Right renal cortex interstitium (tissue), 3 donors: ENCODE measurements around the gene DVL1. TPM values are rescaled to one million over a fixed set of nuclear protein-coding genes. Genes with fewer than 3 reads are reported as not detected.

Experiments
- DNase-seq, 3 donors: peaks; one replicate each; pipeline ENCODE4 v3.0.0-alpha.2; 2013; ENCODE audit warnings: low read depth in 3 of 3, low spot score in 2 of 3
- polyA plus RNA-seq, 3 donors: library from polyadenylated mRNA; unstranded; fragments of 120-200 nt; gene quantifications; one replicate each; pipeline ENCODE4 v1.2.1, GENCODE V29; 2013; ENCODE audit not compliant: insufficient read length in 3 of 3

Gene DVL1
- polyA plus RNA-seq, 3 donors, result 21.5 to 27.5 (median 24.5) TPM

DNA sequence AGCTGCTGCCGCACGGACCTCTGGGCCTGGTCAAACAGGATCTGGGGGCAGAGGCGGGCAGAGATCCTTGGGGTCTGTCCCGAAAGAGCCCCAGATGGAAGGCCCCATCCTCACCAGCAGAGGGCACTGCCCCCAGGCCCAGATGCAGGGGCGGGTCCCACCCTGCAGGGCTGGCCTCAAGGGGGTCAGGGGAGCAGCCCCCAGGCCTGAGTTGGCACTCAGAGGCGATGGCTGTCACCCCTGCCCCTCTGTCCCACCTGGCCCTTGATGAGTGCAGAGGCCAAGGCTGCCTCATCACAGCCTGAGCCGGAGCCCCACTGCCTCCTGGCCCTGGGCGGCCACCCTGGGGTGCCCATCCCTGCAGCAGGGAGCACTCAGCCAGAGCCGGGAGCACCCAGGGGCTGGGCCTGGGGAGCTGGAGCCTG lies 47.2 kb downstream of the DVL1 start:
- DNase-seq, result no peak

DNA sequence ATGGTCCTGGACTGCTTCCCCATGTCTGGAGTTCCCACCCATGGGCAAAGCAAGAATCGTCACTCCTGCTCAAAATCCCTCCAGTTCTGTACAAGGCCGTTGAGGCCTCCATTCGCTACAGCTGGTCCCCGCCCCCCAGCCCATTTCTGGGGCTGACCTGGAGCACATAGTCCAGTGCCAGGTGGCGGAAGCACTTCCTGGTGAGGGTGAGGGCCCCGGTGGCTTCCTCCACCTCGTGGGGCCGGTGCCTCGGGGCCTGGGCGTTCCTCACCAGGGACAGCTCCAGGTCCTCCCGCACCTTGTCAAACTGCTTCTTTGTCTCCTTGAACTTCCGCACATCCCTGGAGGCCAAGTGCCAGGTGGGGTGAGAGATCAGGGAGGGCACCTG lies 48.9 kb downstream of the DVL1 start:
- no peak for DNase-seq

GRCh38 chr1:1299686-1300351 lies 49.4 kb downstream of the DVL1 start:
- no peak for DNase-seq

DNA sequence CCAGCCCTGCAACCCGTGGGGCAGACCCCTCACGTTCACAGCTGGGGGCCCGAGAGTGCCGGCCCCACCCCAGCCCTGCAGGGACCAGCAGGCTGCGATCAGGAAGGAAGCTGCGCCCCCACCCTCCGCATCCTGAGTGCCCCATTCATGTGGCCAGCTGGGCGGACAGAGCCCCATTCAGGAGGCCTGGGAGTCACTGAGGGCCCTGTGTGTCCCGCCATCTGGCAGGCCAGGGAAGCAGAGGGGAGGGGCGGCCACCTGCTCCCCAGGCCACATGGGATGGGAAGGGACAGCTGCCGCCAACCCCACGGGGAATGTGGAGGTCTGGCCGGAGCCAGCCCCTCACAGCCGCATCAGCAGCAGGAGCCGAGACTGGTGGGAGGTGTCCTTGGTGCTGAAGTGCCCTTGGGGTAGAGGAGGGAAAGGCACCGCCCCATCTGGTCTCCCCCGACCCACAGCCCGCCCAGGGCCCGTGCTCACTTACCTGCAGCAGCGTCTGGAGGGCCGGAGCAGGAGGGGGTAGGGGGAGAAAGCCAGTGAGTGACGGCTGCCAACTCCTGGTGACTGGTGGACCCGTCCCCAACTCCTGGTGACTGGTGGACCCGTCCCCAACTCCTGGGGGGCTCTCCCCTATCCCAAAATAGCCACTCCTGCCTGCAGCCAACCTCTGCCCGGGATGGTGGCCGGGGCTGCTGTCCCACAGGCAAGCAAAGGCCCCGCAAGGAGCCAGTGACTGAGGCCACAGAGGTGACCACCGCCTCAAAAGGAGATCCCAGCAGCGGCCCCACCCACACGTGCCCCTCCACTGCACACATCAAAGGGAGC lies 50.1 kb downstream of the DVL1 start:
- DNase-seq, result no peak

DNA sequence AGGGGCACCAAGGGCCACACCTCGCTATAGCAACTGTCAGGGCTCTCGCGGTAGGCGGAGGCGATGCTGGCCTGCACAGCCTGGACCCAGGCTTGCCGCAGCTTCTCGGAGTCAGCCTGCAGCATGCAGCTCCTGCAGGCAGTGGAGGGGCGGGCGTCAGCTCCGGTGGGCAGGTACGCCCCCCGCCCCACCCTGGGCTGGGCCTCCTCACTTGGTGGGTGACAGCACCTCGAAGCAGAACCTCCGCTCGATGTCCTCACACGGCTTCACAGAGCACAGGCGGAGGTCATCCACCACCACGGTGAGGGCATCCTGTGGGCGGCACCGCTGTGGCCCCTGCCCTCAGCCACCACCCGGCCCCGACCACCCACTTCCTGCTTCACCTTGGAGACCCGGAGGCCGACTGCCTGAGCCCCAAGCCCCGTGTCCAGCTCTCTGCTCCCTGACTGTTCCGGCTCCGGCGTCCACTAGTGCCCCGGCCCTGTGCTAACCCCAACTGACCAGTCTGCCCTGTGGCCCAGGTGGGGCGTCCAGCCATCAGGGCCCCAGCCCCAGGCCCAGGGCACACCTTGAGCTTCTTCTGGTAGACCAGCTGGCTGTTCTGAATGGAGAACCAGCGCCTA lies 51.3 kb downstream of the DVL1 start:
- DNase-seq, result no peak

GRCh38 chr1:1296070-1297061 lies 52.9 kb downstream of the DVL1 start:
- no peak for DNase-seq

GRCh38 chr1:1295154-1295923 lies 53.9 kb downstream of the DVL1 start:
- no peak for DNase-seq

DNA sequence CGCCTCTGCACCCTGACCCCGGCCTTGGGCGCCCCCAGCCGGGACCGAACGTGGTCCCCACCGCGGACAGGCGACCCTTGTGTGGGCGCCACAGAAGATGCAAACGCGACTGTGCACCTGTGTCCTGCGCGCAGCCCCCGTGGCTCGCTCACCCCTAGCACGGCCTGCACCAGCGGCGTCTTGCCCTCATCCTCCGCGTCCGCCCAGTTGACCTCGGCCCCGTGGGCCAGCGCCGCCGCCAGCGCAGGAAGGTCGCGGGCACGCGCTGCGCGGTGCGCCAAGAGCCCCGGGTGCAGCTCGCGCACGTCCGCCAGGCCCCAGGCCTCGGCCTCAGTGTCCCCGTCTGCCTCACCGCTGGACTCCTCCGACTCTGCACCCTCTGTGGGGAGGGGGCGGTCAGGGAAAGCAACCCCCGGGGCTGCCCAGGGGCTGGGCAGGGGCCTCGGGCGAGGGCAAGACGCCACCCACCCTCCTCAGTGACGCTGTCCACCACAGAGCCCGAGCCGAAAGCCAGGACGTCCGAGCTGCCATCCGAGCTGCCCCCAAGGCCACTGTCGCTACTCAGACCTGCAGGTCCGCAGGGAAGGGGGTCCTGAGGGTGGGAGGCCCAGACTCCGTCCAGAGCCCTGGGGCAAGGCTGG lies 54.8 kb downstream of the DVL1 start:
- no peak for DNase-seq

GRCh38 chr1:1293263-1294249 lies 55.7 kb downstream of the DVL1 start:
- DNase-seq, result no peak

- no peak for DNase-seq
Observed at GRCh38 chr1:1292851-1293250, 56.4 kb downstream of the DVL1 start.

GRCh38 chr1:1292442-1292779 lies 56.8 kb downstream of the DVL1 start:
- DNase-seq, result no peak

DNA sequence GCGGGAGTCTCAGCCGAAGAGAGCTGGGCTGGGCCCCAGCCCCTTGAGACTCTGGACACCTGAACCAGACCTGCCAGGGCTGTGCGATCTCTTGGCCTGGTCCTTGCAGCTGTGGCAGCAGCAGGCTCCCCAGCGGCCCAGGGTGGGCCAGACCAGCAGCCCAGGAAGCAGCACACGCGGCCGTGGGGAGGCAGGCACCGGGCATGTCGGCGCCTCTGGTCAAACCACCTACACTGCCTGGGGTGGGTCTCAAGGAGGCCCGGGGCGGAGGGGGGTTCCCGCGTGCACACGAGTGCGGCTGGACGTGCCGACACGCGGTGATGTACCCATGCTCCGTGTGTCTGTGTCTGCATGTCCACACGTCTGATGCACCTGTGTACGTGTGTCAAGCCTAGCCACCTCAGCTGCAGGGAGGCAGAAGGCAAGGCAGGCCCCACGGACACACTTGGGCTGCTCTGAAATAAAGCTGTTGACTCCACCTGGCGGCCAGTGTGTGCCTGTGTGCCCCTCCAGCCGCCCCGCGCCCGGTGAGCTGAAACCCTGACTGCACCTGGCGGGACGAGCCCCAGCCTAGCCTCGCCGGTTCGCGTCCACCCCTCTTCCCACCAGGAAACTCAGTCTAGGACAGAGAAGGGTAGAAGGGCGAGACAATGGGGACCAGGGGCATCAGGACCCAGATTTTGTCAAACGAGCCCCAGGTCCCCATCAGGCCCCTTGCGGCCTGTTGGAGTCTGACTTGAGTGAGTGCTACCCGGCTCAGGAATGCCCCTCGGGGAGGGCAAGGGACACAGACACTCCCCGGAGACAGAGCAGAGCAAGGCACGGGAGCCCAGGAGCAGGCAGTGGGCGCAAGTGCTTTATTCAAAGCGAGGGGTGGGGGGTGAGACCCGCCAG lies 57.4 kb downstream of the DVL1 start:
- DNase-seq, result peak in 2 of 3 donors; percentile 59 to 61

DNA sequence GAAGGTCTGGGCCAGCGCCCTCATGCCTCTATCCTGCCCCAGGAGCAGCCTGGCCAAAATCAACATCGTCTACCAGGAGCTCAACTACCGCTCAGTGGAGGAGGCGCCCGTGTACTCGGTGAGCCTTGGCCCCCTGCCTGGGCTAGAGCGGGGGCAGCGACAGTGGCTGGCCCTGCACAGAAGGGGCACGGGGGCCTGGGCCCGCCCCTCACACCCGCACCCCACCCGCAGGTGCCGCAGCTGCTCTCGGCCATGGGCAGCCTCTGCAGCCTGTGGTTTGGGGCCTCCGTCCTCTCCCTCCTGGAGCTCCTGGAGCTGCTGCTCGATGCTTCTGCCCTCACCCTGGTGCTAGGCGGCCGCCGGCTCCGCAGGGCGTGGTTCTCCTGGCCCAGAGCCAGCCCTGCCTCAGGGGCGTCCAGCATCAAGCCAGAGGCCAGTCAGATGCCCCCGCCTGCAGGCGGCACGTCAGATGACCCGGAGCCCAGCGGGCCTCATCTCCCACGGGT lies 58.1 kb downstream of the DVL1 start:
- DNase-seq, result no peak

- no peak for DNase-seq
Observed at GRCh38 chr1:1290238-1290731, 58.9 kb downstream of the DVL1 start.

DNA sequence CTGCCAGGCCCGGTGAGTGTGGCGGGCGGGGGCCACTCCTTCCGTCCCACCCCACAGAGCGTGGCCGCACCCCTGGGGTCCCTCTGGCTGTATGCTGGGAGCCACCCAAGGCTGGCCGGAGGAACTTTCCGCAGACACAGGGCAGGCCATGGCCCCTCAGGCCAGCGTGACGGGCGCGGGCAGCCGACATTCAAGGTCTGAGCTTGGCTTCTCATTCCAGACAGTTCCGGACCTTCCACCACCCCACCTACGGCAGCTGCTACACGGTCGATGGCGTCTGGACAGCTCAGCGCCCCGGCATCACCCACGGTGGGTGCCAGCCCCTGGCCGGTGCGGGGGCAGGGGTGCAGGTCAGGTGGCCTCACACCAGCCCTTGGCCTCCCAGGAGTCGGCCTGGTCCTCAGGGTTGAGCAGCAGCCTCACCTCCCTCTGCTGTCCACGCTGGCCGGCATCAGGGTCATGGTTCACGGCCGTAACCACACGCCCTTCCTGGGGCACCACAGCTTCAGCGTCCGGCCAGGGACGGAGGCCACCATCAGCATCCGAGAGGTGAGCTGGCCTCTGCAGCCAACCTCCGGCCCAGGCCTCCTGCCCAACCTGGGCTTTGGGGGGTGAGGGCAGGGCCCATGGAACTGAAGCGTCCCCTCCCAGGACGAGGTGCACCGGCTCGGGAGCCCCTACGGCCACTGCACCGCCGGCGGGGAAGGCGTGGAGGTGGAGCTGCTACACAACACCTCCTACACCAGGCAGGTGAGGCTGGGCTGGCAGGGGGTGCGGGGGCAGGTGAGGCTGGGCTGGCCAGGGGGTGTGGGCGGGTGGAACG lies 61.7 kb downstream of the DVL1 start:
- DNase-seq, result no peak
